LNCAP (cell line): Measurements from ENCODE around the gene MACROD2.

Experiments used
- CTCF ChIP-seq: fragments of 450-650 bp; IDR thresholded peaks from 2 replicates; pipeline ENCODE4 v1.5.1; 2017; ENCODE audit warnings: mild to moderate bottlenecking

The MACROD2 gene

GRCh38 chr20:15511551-15511950 lies 1516.2 kb downstream of the MACROD2 start:
- no peak for TF ChIP-seq CTCF

GRCh38 chr20:15512916-15513315 lies 1517.6 kb downstream of the MACROD2 start:
- no peak for TF ChIP-seq CTCF

- TF ChIP-seq CTCF = no peak
These were observed 1520.4 kb downstream of the MACROD2 start for GRCh38 chr20:15515691-15516090.

- TF ChIP-seq CTCF = no peak
These were observed 1525.7 kb downstream of the MACROD2 start for GRCh38 chr20:15520930-15521524.

GRCh38 chr20:15523400-15523799 lies 1528.1 kb downstream of the MACROD2 start:
- TF ChIP-seq CTCF = no peak

GRCh38 chr20:15528391-15529111 lies 1533.2 kb downstream of the MACROD2 start:
- no peak for TF ChIP-seq CTCF

- TF ChIP-seq CTCF = no peak
These were observed 1540.5 kb downstream of the MACROD2 start for GRCh38 chr20:15535863-15536262.
